RWPE2 (cell line): Measurements from ENCODE around the gene ITPKC.

Experiments
- ATAC-seq: fragments of 200-7000 bp; cut with Tn5 transposase; 3 replicates; pipeline ENCODE4 v1.9.1; 2021; ENCODE audit warnings: low read depth
- DNase-seq: peaks from one replicate; pipeline ENCODE4 v3.0.0-alpha.2; 2020; ENCODE audit warnings: low spot score
- H3K27ac ChIP-seq: fragments of 450-650 bp; 2 replicates; pipeline ENCODE4 v1.5.1; 2017; ENCODE audit warnings: mild to moderate bottlenecking; ENCODE audit not compliant: poor library complexity, severe bottlenecking
- H3K27me3 ChIP-seq: fragments of 250-450 bp; sonication (Bioruptor Pico); 2 replicates; pipeline ENCODE4 v1.5.1; 2021; ENCODE audit warnings: mild to moderate bottlenecking, moderate library complexity; ENCODE audit not compliant: insufficient read depth, poor library complexity, severe bottlenecking
- H3K36me3 ChIP-seq: fragments of 250-450 bp; sonication (Bioruptor Pico); 2 replicates; pipeline ENCODE4 v1.5.1; 2020; ENCODE audit warnings: low read depth, mild to moderate bottlenecking, moderate library complexity
- H3K4me1 ChIP-seq: fragments of 250-450 bp; sonication (Bioruptor Pico); 2 replicates; pipeline ENCODE4 v1.5.1; 2021; ENCODE audit warnings: mild to moderate bottlenecking, moderate library complexity; ENCODE audit not compliant: insufficient read depth, poor library complexity, severe bottlenecking
- H3K4me3 ChIP-seq: fragments of 250-450 bp; sonication (Bioruptor Pico); 2 replicates; pipeline ENCODE4 v1.5.1; 2021; ENCODE audit warnings: mild to moderate bottlenecking, moderate library complexity; ENCODE audit not compliant: severe bottlenecking
- H3K9me3 ChIP-seq: fragments of 250-450 bp; sonication (Bioruptor Pico); 2 replicates; pipeline ENCODE4 v1.5.1; 2021; ENCODE audit warnings: mild to moderate bottlenecking, moderate library complexity; ENCODE audit not compliant: severe bottlenecking
- TF ChIP-seq, protein P1 (sequence below): fragments of 450-650 bp; IDR thresholded peaks from one replicate; pipeline ENCODE4 v1.5.1; 2017; ENCODE audit warnings: mild to moderate bottlenecking, moderate library complexity; ENCODE audit not compliant: poor library complexity, severe bottlenecking

ITPKC gene

DNA sequence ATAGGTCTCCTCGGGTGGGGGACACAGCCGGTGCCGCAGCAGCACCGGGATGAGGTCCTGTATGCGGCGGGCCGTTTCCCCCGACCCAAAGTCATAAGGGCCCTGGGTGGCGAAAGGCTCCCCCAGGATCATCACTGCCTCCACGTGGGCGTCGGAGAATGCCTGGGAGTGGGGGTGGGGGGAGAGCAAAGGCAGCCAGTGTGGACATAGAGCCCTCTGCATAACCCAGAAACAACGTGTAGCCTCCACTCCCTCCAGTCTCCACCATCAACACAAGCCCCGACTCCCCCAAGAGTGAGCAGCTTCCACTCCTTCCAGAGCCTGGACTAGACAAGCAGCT is 24.7 kb upstream of the ITPKC start:
- no peaks in the 10 kb centered on the region for H3K27me3 ChIP-seq
- H3K4me1 ChIP-seq = no peaks in the 10 kb centered on the region
- no peak overlapping the region for H3K27ac ChIP-seq
- H3K9me3 ChIP-seq = no peaks in the 10 kb centered on the region
- DNase-seq = no peak
- H3K36me3 ChIP-seq = peaks cover 20% of the 10 kb centered on the region
- ATAC-seq = no peak
- H3K4me3 ChIP-seq = no peak overlapping the region
- TF ChIP-seq, protein P1, sequence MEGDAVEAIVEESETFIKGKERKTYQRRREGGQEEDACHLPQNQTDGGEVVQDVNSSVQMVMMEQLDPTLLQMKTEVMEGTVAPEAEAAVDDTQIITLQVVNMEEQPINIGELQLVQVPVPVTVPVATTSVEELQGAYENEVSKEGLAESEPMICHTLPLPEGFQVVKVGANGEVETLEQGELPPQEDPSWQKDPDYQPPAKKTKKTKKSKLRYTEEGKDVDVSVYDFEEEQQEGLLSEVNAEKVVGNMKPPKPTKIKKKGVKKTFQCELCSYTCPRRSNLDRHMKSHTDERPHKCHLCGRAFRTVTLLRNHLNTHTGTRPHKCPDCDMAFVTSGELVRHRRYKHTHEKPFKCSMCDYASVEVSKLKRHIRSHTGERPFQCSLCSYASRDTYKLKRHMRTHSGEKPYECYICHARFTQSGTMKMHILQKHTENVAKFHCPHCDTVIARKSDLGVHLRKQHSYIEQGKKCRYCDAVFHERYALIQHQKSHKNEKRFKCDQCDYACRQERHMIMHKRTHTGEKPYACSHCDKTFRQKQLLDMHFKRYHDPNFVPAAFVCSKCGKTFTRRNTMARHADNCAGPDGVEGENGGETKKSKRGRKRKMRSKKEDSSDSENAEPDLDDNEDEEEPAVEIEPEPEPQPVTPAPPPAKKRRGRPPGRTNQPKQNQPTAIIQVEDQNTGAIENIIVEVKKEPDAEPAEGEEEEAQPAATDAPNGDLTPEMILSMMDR = no peak

DNA sequence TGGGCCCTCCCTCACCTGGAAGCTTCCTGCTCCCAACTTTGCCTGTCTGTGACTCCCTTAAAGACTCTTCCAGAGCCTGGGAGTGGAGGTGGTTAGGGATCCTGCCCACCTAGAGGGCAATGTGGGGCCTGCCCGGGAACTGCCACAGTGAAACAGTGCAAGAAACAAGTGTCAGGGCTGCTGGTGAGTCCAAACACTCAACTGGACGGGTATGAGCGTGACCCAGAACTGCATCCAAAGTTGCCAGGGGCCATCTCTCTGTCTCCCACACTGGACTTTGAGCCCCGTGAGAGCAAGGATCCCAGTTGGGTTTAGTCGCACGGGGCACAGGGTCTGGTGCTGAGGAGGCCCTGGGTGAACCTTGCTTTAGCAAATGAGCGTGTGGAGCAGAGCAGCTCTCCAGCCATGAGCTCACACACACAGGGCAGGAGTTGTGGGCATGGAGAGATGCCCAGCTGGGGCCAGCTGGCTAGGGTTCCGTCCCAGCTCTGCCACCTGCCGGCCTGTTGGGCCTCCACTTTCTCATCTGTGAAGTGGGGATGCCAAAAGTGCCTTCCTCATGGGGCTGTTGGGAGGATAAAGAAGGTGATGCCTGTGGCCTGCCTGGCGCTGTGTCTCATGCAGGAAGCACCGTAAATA is 23.6 kb upstream of the ITPKC start:
- no peak for ATAC-seq
- no peak overlapping the region for H3K4me3 ChIP-seq
- H3K27ac ChIP-seq = no peak overlapping the region

DNA sequence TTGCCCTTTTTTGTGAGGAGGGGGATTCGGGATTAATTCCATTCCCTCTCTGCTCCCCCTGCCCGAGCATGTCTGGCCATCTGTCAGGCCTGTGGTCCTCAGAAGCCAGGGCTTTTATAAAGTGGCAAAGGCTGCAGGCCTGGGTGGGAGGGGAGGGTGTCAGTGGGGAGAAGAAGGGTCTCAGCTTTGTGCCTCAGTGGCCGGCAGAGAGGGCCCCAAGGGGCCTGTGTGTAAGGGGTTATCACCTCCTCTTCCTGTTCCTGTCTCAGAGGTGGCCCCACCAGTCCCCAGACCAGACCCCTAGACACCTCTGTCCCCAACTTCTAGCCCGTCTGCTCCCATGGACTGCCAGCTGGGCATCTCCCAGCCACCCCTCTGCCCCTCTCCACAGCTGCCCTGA is 23.0 kb upstream of the ITPKC start:
- TF ChIP-seq, protein P1 = no peak
- peaks cover 20% of the 10 kb centered on the region for H3K36me3 ChIP-seq
- no peak overlapping the region for H3K27ac ChIP-seq
- DNase-seq (no peak), ATAC-seq (no peak)
- H3K9me3 ChIP-seq = no peaks in the 10 kb centered on the region
- no peak overlapping the region for H3K4me3 ChIP-seq
- H3K4me1 ChIP-seq = no peaks in the 10 kb centered on the region
- no peaks in the 10 kb centered on the region for H3K27me3 ChIP-seq

More for the DNA sequence above, 23.6 kb upstream of the ITPKC start:
- TF ChIP-seq, protein P1 = no peak
- peaks cover 20% of the 10 kb centered on the region for H3K36me3 ChIP-seq
- H3K27me3 ChIP-seq = no peaks in the 10 kb centered on the region
- H3K9me3 ChIP-seq = no peaks in the 10 kb centered on the region
- no peak for DNase-seq
- no peaks in the 10 kb centered on the region for H3K4me1 ChIP-seq

DNA sequence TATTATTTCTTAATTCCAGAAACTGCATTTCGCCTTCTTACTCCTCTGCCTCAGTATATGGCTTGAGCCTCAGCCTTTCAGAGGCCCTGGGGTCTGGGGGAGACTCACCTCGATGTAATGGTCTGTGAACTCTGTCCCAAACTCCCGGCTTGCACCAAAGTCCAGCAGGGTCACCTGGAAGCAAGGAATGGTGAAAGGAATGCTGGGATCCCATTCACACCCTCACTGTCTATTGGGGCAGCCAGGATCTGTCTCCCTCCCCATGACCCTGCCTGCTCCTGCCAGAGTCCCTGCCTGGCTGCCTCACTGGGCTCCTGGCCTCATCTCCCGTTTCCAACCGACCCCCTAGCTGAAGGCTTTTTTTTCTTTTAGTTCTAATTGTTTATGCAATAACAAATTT is 21.0 kb upstream of the ITPKC start:
- Histone ChIP-seq H3K27me3 (no peaks in the 10 kb centered on the region), H3K9me3 (no peaks in the 10 kb centered on the region), H3K4me3 (no peak overlapping the region), H3K36me3 (peaks cover 20% of the 10 kb centered on the region), H3K4me1 (no peaks in the 10 kb centered on the region), H3K27ac (no peak overlapping the region)
- no peak for DNase-seq
- no peak for ATAC-seq
- TF ChIP-seq, protein P1 = no peak

DNA sequence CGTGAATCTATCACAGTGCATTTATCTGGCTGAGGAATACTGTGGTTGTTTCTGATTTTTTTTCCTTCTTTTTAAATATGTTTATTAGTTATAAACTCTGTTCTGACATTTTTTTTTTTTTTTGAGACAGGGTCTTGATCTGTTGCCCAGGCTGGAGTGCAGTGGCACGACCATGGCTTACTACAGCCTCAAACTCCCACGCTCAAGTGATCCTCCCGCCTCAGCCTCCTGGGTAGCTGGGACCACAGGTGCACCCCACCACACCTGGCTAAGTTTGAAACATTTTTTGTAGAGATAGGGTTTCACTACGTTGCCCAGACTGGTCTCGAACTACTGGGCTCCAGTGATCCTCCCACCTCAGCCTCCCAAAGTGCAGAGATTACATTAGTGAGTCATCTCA is 19.9 kb upstream of the ITPKC start:
- DNase-seq (no peak), ATAC-seq (no peak)
- Histone ChIP-seq H3K4me1 (no peaks in the 10 kb centered on the region), H3K4me3 (no peak overlapping the region), H3K27ac (no peak overlapping the region), H3K27me3 (no peaks in the 10 kb centered on the region), H3K9me3 (no peaks in the 10 kb centered on the region), H3K36me3 (peaks cover 21% of the 10 kb centered on the region)
- TF ChIP-seq, protein P1 = no peak
